ENCODE data around the gene RFPL1.

DNA sequence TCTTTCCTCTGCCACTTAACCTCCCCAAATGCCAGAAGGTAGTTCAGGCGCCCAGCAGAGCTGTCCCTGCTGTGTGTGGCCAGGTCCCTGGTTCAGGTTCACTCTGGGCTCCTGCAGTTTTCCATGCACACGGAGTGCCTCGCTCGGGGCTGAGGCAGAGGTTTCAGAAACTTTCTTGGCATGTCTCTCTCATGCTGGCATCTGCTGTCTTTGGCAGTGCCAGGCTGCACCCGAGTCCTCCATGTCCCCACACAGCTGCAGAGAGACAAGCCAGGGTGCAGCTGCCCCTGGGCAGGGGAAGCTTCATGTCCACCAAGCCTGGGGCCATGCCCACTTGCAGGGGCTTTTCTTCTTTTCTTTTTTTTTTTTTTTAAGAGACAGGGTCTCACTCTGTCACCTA, 34.6 kb downstream of the RFPL1 start:
- TF ChIP-seq POLR2A (IDR thresholded peaks at IDR 0.05) (no peak), EP300 (IDR thresholded peaks at IDR 0.05) (no peak), POLR2AphosphoS5 (IDR thresholded peaks at IDR 0.05) (no peak)
- TF ChIP-seq, protein P1, sequence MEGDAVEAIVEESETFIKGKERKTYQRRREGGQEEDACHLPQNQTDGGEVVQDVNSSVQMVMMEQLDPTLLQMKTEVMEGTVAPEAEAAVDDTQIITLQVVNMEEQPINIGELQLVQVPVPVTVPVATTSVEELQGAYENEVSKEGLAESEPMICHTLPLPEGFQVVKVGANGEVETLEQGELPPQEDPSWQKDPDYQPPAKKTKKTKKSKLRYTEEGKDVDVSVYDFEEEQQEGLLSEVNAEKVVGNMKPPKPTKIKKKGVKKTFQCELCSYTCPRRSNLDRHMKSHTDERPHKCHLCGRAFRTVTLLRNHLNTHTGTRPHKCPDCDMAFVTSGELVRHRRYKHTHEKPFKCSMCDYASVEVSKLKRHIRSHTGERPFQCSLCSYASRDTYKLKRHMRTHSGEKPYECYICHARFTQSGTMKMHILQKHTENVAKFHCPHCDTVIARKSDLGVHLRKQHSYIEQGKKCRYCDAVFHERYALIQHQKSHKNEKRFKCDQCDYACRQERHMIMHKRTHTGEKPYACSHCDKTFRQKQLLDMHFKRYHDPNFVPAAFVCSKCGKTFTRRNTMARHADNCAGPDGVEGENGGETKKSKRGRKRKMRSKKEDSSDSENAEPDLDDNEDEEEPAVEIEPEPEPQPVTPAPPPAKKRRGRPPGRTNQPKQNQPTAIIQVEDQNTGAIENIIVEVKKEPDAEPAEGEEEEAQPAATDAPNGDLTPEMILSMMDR (IDR thresholded peaks at IDR 0.05) = no peak

All from upper lobe of left lung (tissue), 4 donors.